Karpas-422 (cell line): ENCODE measurements around the gene ERBB4. TPM values are rescaled to one million over a fixed set of nuclear protein-coding genes. Genes with fewer than 3 reads are reported as not detected.
"Not testable (repeated sequence)": the region's sequence is repeated elsewhere in the genome, so short reads cannot be mapped to it uniquely, and the experiment has no call there.

Experiments
- DNase-seq: peaks from one replicate; pipeline ENCODE4 v3.0.0-alpha.2; 2015
- H2AFZ ChIP-seq: fragments of 200-600 bp; sonication (generic); 2 replicates; pipeline ENCODE4 v1.6.1; 2014; ENCODE audit warnings: antibody characterized with exemption, low read length, mixed read lengths
- H3K27ac ChIP-seq: fragments of 200-600 bp; sonication (generic); 2 replicates; pipeline ENCODE4 v1.5.1; 2014; ENCODE audit warnings: mild to moderate bottlenecking, low read length, moderate library complexity
- H3K27me3 ChIP-seq: fragments of 200-600 bp; sonication (generic); 2 replicates; pipeline ENCODE4 v1.6.1; 2014; ENCODE audit warnings: low read length, mixed read lengths
- H3K36me3 ChIP-seq: fragments of 200-600 bp; sonication (generic); 2 replicates; pipeline ENCODE4 v1.6.1; 2014; ENCODE audit warnings: low read length, mixed read lengths; ENCODE audit not compliant: insufficient read depth
- H3K4me1 ChIP-seq: fragments of 200-600 bp; sonication (generic); 2 replicates; pipeline ENCODE4 v1.6.1; 2014; ENCODE audit warnings: mild to moderate bottlenecking, low read length, mixed read lengths
- H3K4me2 ChIP-seq: fragments of 200-600 bp; sonication (generic); 2 replicates; pipeline ENCODE4 v1.6.1; 2014; ENCODE audit warnings: low read length, low read depth, mild to moderate bottlenecking; ENCODE audit not compliant: poor library complexity, severe bottlenecking
- H3K4me3 ChIP-seq: fragments of 200-600 bp; sonication (generic); 2 replicates; pipeline ENCODE4 v1.5.1; 2014; ENCODE audit warnings: mild to moderate bottlenecking, antibody characterized with exemption, low read length, mixed read lengths
- H3K79me2 ChIP-seq: fragments of 200-600 bp; sonication (generic); 2 replicates; pipeline ENCODE4 v1.6.1; 2014; ENCODE audit warnings: mild to moderate bottlenecking, low read length, mixed read lengths
- H3K9ac ChIP-seq: fragments of 200-600 bp; sonication (generic); 2 replicates; pipeline ENCODE4 v1.6.0; 2014; ENCODE audit warnings: low read length
- H3K9me2 ChIP-seq: fragments of 200-600 bp; sonication (generic), shearing (Covaris generic); replicated peaks from 2 replicates; pipeline ENCODE4 v1.6.0; 2014; ENCODE audit warnings: mild to moderate bottlenecking, low read length, moderate library complexity; ENCODE audit not compliant: insufficient read depth
- H3K9me3 ChIP-seq: fragments of 300-700, 200-600 bp; sonication (generic); 2 replicates; pipeline ENCODE4 v1.6.1; 2014; ENCODE audit warnings: low read length, mixed read lengths
- H4K20me1 ChIP-seq: fragments of 200-600 bp; sonication (generic); 2 replicates; pipeline ENCODE4 v1.6.1; 2014; ENCODE audit warnings: mild to moderate bottlenecking, antibody characterized with exemption, low read length, low read depth; ENCODE audit not compliant: insufficient read depth
- total RNA-seq: library from RNA; depleted of rRNA; stranded (reverse); fragments of >200 nt; shearing (Covaris generic); gene quantifications from 2 replicates; pipeline ENCODE4 v1.2.3, GENCODE V29; 2014; ENCODE audit warnings: low replicate concordance

Gene ERBB4
- total RNA-seq, 1 experiment from 2014 or later, result not detected

GRCh38 chr2:212024040-212024439 lies 514.6 kb downstream of the ERBB4 start:
- H3K27me3 ChIP-seq, result no peaks in the 10 kb centered on the region
- no peaks in the 10 kb centered on the region for H4K20me1 ChIP-seq
- no peaks in the 10 kb centered on the region for H3K79me2 ChIP-seq
- no peak overlapping the region for H2AFZ ChIP-seq
- no peak overlapping the region for H3K4me3 ChIP-seq
- no peaks in the 10 kb centered on the region for H3K9me2 ChIP-seq
- no peak overlapping the region for H3K9ac ChIP-seq
- H3K4me1 ChIP-seq, result no peaks in the 10 kb centered on the region
- no peak overlapping the region for H3K27ac ChIP-seq
- H3K9me3 ChIP-seq, result peaks cover 16% of the 10 kb centered on the region; the same call in 1 of the 2 replicates
- no peak overlapping the region for H3K4me2 ChIP-seq
- no peak for DNase-seq
- no peaks in the 10 kb centered on the region for H3K36me3 ChIP-seq

GRCh38 chr2:212022966-212023365 lies 515.6 kb downstream of the ERBB4 start:
- H2AFZ ChIP-seq, result no peak overlapping the region
- H3K27ac ChIP-seq, result no peak overlapping the region
- no peaks in the 10 kb centered on the region for H3K36me3 ChIP-seq
- H3K79me2 ChIP-seq, result no peaks in the 10 kb centered on the region
- peaks cover 16% of the 10 kb centered on the region; the same call in 1 of the 2 replicates for H3K9me3 ChIP-seq
- no peaks in the 10 kb centered on the region for H4K20me1 ChIP-seq
- no peak overlapping the region for H3K4me2 ChIP-seq
- H3K4me1 ChIP-seq, result no peaks in the 10 kb centered on the region
- H3K4me3 ChIP-seq, result no peak overlapping the region
- H3K27me3 ChIP-seq, result no peaks in the 10 kb centered on the region
- no peaks in the 10 kb centered on the region for H3K9me2 ChIP-seq
- DNase-seq, result no peak
- H3K9ac ChIP-seq, result no peak overlapping the region

- H3K9me3 ChIP-seq, result peaks cover 13% of the 10 kb centered on the region; the same call in 1 of the 2 replicates
- H3K4me1 ChIP-seq, result no peaks in the 10 kb centered on the region
- H3K4me3 ChIP-seq, result no peak overlapping the region
- no peaks in the 10 kb centered on the region for H3K79me2 ChIP-seq
- H3K9me2 ChIP-seq, result no peaks in the 10 kb centered on the region
- H4K20me1 ChIP-seq, result no peaks in the 10 kb centered on the region
- no peak overlapping the region for H2AFZ ChIP-seq
- DNase-seq, result no peak
- no peak overlapping the region for H3K27ac ChIP-seq
- H3K9ac ChIP-seq, result no peak overlapping the region
- no peaks in the 10 kb centered on the region for H3K36me3 ChIP-seq
- H3K4me2 ChIP-seq, result no peak overlapping the region
- no peaks in the 10 kb centered on the region for H3K27me3 ChIP-seq
Measured at GRCh38 chr2:212021947-212022346, 516.7 kb downstream of the ERBB4 start.

- Histone ChIP-seq H4K20me1 (no peaks in the 10 kb centered on the region), H3K9me2 (no peaks in the 10 kb centered on the region), H3K4me3 (no peak overlapping the region), H2AFZ (no peak overlapping the region), H3K27ac (no peak overlapping the region), H3K27me3 (no peaks in the 10 kb centered on the region), H3K4me1 (no peaks in the 10 kb centered on the region), H3K79me2 (no peaks in the 10 kb centered on the region), H3K4me2 (no peak overlapping the region), H3K9me3 (peaks cover 10% of the 10 kb centered on the region), H3K9ac (no peak overlapping the region), H3K36me3 (no peaks in the 10 kb centered on the region)
- no peak for DNase-seq
Measured at GRCh38 chr2:212015588-212015987, 523.0 kb downstream of the ERBB4 start.

- Histone ChIP-seq H4K20me1 (no peaks in the 10 kb centered on the region), H3K4me1 (no peaks in the 10 kb centered on the region), H3K27ac (no peak overlapping the region), H3K9me3 (peaks cover 10% of the 10 kb centered on the region), H3K9me2 (no peaks in the 10 kb centered on the region), H3K9ac (no peak overlapping the region), H3K79me2 (no peaks in the 10 kb centered on the region), H3K36me3 (no peaks in the 10 kb centered on the region), H2AFZ (no peak overlapping the region), H3K27me3 (no peaks in the 10 kb centered on the region), H3K4me2 (no peak overlapping the region), H3K4me3 (no peak overlapping the region)
- no peak for DNase-seq
Measured at GRCh38 chr2:212013626-212014025, 525.0 kb downstream of the ERBB4 start.

GRCh38 chr2:212010305-212010704 lies 528.3 kb downstream of the ERBB4 start:
- H3K4me2 ChIP-seq, H3K27ac ChIP-seq, H3K27me3 ChIP-seq, H3K9ac ChIP-seq, H2AFZ ChIP-seq, H3K36me3 ChIP-seq, DNase-seq, H3K79me2 ChIP-seq, H3K4me1 ChIP-seq, H3K9me2 ChIP-seq, H3K4me3 ChIP-seq, H4K20me1 ChIP-seq: not testable (repeated sequence)
- peaks cover 17% of the 10 kb centered on the region for H3K9me3 ChIP-seq

GRCh38 chr2:212007972-212008371 lies 530.6 kb downstream of the ERBB4 start:
- no peak overlapping the region for H2AFZ ChIP-seq
- no peaks in the 10 kb centered on the region for H3K79me2 ChIP-seq
- no peak overlapping the region for H3K9ac ChIP-seq
- no peak overlapping the region for H3K4me3 ChIP-seq
- no peaks in the 10 kb centered on the region for H4K20me1 ChIP-seq
- H3K4me1 ChIP-seq, result no peaks in the 10 kb centered on the region
- H3K36me3 ChIP-seq, result no peaks in the 10 kb centered on the region
- no peak overlapping the region for H3K4me2 ChIP-seq
- no peaks in the 10 kb centered on the region for H3K9me2 ChIP-seq
- no peak overlapping the region for H3K27ac ChIP-seq
- H3K27me3 ChIP-seq, result no peaks in the 10 kb centered on the region
- no peak for DNase-seq
- peaks cover 8% of the 10 kb centered on the region for H3K9me3 ChIP-seq

GRCh38 chr2:212005085-212005671 lies 533.4 kb downstream of the ERBB4 start:
- H2AFZ ChIP-seq, result no peak overlapping the region
- H4K20me1 ChIP-seq, result no peaks in the 10 kb centered on the region
- peak; percentile 58 for DNase-seq

More at GRCh38 chr2:212005085-212005671, 533.4 kb downstream of the ERBB4 start:
- H3K9ac ChIP-seq, result no peak overlapping the region
- no peaks in the 10 kb centered on the region for H3K27me3 ChIP-seq
- no peak overlapping the region for H3K4me2 ChIP-seq
- no peak overlapping the region for H3K27ac ChIP-seq
- H3K4me3 ChIP-seq, result no peak overlapping the region
- H3K9me3 ChIP-seq, result peaks cover 18% of the 10 kb centered on the region
- no peaks in the 10 kb centered on the region for H3K9me2 ChIP-seq
- no peaks in the 10 kb centered on the region for H3K4me1 ChIP-seq
- no peaks in the 10 kb centered on the region for H3K36me3 ChIP-seq
- H3K79me2 ChIP-seq, result no peaks in the 10 kb centered on the region
